Osteoblast (primary cell): ENCODE data around the gene CDH4. TPM values are rescaled to one million over a fixed set of nuclear protein-coding genes. Genes with fewer than 3 reads are reported as not detected.

Experiments
- DNase-seq: peaks from one replicate; pipeline ENCODE4 v3.0.0; 2011; ENCODE audit warnings: low spot score, mixed read lengths; ENCODE audit not compliant: insufficient read length; ENCODE audit errors: missing footprints
- H2AFZ ChIP-seq: 2 replicates; pipeline ENCODE4 v1.6.0; 2011; ENCODE audit warnings: mild to moderate bottlenecking, low read length
- H3K27ac ChIP-seq: 2 replicates; pipeline ENCODE4 v1.5.1; 2011; ENCODE audit warnings: mild to moderate bottlenecking, low read depth, low read length, moderate library complexity
- H3K27me3 ChIP-seq: 2 replicates; pipeline ENCODE4 v1.6.0; 2012; ENCODE audit warnings: mild to moderate bottlenecking, control low read depth, inconsistent platforms, low read length, moderate library complexity; ENCODE audit not compliant: insufficient read depth
- H3K36me3 ChIP-seq: 2 replicates; pipeline ENCODE4 v1.5.1; 2011; ENCODE audit warnings: mild to moderate bottlenecking, low read length, control low read depth, moderate library complexity; ENCODE audit not compliant: insufficient read depth
- H3K4me1 ChIP-seq: 2 replicates; pipeline ENCODE4 v1.5.1; 2011; ENCODE audit warnings: mild to moderate bottlenecking, low read length, control low read depth, moderate library complexity; ENCODE audit not compliant: insufficient read depth
- H3K4me2 ChIP-seq: 2 replicates; pipeline ENCODE4 v1.6.0; 2011; ENCODE audit warnings: mild to moderate bottlenecking, low read length; ENCODE audit not compliant: insufficient read depth
- H3K4me3 ChIP-seq: fragments of 200-600 bp; sonication (generic); 3 replicates; pipeline ENCODE4 v1.5.1; 2012; ENCODE audit warnings: mild to moderate bottlenecking, low read length, inconsistent platforms; ENCODE audit not compliant: insufficient read depth
- H3K79me2 ChIP-seq: 2 replicates; pipeline ENCODE4 v1.6.0; 2012; ENCODE audit warnings: mild to moderate bottlenecking, low read length, control low read depth, inconsistent platforms; ENCODE audit not compliant: insufficient read depth
- H3K9me3 ChIP-seq: 2 replicates; pipeline ENCODE4 v1.5.1; 2011; ENCODE audit warnings: low read depth, low read length, control low read depth
- H4K20me1 ChIP-seq: 2 replicates; pipeline ENCODE4 v1.6.0; 2012; ENCODE audit warnings: mild to moderate bottlenecking, low read length, control low read depth; ENCODE audit not compliant: insufficient read depth
- total RNA-seq: library from RNA; depleted of rRNA; stranded (reverse); fragments of >200 nt; gene quantifications from 2 replicates; pipeline ENCODE4 v1.2.3, GENCODE V29; 2012
- TF ChIP-seq, protein P1 (sequence below): IDR thresholded peaks from 2 replicates; pipeline ENCODE4 v1.5.1; 2011; ENCODE audit warnings: mild to moderate bottlenecking, low read depth, low read length, moderate library complexity; ENCODE audit errors: extremely low read depth

Gene CDH4
- total RNA-seq, 1 donor: 1.1 TPM

DNA sequence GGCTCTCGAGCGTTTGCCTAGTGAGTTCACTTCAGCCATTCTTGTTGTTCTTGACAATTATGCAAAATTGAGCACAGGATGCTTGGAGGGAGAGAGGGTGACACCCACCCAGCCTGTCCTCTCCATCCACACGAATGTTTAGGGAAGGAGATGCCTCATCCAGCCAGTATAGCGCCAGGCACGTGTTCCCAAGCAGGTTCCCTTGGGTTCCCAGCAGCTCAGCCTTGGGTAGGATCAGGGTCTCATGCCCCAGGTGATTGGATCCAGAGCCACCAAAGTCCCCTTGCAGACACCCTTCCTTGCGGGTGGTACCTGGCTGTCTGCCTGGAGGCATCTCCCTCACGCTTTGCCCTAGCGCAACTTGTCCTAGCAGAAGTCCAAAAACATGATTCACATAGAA lies 394.9 kb downstream of the CDH4 start:
- Histone ChIP-seq H3K79me2 (no peaks in the 10 kb centered on the region), H3K9me3 (no peaks in the 10 kb centered on the region), H3K4me2 (no peak overlapping the region), H3K4me3 (no peak overlapping the region), H4K20me1 (no peaks in the 10 kb centered on the region), H2AFZ (no peak overlapping the region), H3K27me3 (no peaks in the 10 kb centered on the region), H3K36me3 (no peaks in the 10 kb centered on the region), H3K4me1 (no peaks in the 10 kb centered on the region), H3K27ac (no peak overlapping the region)
- no peak for DNase-seq
- TF ChIP-seq, protein P1, sequence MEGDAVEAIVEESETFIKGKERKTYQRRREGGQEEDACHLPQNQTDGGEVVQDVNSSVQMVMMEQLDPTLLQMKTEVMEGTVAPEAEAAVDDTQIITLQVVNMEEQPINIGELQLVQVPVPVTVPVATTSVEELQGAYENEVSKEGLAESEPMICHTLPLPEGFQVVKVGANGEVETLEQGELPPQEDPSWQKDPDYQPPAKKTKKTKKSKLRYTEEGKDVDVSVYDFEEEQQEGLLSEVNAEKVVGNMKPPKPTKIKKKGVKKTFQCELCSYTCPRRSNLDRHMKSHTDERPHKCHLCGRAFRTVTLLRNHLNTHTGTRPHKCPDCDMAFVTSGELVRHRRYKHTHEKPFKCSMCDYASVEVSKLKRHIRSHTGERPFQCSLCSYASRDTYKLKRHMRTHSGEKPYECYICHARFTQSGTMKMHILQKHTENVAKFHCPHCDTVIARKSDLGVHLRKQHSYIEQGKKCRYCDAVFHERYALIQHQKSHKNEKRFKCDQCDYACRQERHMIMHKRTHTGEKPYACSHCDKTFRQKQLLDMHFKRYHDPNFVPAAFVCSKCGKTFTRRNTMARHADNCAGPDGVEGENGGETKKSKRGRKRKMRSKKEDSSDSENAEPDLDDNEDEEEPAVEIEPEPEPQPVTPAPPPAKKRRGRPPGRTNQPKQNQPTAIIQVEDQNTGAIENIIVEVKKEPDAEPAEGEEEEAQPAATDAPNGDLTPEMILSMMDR: no peak

DNA sequence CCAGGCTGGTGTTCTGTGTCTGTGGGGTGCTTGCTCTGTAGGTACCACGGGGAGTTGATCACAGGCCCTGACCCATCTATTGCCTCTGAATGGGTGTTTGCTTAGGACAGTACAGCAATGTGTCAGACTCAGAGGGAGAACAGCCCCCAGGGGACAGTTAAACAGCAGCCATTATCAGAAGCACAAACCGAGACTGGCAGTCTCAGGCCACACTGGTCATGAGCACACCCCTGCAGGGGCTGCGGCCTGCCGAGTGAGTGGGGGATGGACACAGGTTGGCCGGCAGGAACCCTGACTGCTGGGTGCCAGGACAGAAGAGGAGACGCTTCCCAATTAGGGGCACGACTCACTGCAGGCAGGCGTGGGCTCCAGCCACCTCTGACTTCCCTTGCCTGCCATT lies 395.6 kb downstream of the CDH4 start:
- no peaks in the 10 kb centered on the region for H3K9me3 ChIP-seq
- H3K27me3 ChIP-seq: no peaks in the 10 kb centered on the region
- no peaks in the 10 kb centered on the region for H3K4me1 ChIP-seq
- TF ChIP-seq, protein P1: no peak
- H4K20me1 ChIP-seq: no peaks in the 10 kb centered on the region
- no peak overlapping the region for H3K4me2 ChIP-seq
- no peaks in the 10 kb centered on the region for H3K79me2 ChIP-seq
- H2AFZ ChIP-seq: no peak overlapping the region
- no peak overlapping the region for H3K27ac ChIP-seq
- no peaks in the 10 kb centered on the region for H3K36me3 ChIP-seq
- H3K4me3 ChIP-seq: no peak overlapping the region
- no peak for DNase-seq

DNA sequence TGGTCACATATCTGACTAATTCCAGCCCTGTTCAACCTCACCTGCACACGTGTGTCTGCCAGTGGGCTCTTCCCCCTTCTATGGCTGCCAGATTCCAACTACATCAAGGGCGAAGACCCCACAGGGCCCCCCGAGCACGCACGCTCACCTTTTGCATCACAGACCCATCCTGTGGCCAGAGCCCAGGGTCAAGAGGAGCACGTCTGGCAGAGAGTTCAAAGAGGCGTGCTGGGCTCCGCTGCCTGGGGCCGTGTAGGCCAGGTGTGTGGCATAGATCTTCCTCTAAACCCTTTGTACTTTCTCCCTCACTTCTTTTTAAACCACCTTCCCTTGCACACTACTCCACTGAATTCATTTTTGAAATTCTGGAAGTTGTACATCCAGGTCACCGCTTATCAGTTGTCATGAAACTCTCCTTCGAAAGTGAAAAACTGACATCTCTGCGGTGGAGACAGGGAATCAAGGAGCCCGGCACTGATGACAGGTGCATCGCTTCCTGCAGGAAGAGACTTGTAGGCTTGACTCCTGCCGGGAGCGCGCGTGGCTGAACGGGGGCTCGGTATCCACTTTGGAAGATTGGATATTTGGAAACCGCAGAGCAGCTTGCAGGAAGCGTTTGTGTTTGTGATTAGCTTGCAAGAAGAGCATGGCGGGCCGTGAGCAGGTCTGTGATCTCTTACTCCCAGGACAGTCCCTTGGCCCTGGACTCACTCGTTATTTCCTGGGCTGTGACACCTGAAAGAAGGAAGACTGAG lies 397.2 kb downstream of the CDH4 start:
- no peaks in the 10 kb centered on the region for H3K9me3 ChIP-seq
- H3K4me3 ChIP-seq: no peak overlapping the region
- H3K27me3 ChIP-seq: no peaks in the 10 kb centered on the region
- no peaks in the 10 kb centered on the region for H4K20me1 ChIP-seq
- no peak overlapping the region for H3K27ac ChIP-seq
- no peaks in the 10 kb centered on the region for H3K79me2 ChIP-seq
- H3K36me3 ChIP-seq: no peaks in the 10 kb centered on the region
- no peak overlapping the region for H2AFZ ChIP-seq
- DNase-seq: no peak
- no peak overlapping the region for H3K4me2 ChIP-seq
- TF ChIP-seq, protein P1: no peak
- no peaks in the 10 kb centered on the region for H3K4me1 ChIP-seq

DNA sequence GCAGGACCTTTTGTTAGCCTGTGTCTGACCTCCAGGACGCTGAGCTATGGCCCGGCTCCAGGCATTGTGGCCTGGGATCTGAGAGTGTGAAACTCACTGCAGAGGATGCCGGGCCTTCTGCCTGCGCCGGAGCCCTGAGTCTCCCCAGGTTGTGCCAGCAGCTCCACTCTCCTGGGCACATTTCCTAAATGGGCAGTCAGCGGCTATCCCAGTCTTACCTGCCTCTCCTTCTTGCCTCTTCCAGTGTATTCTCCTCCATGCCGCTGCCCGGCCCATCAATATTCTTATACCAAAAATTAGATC lies 397.8 kb downstream of the CDH4 start:
- Histone ChIP-seq H3K4me3 (no peak overlapping the region), H3K79me2 (no peaks in the 10 kb centered on the region), H3K4me1 (no peaks in the 10 kb centered on the region), H4K20me1 (no peaks in the 10 kb centered on the region), H3K9me3 (no peaks in the 10 kb centered on the region), H3K27ac (no peak overlapping the region), H2AFZ (no peak overlapping the region), H3K4me2 (no peak overlapping the region), H3K27me3 (no peaks in the 10 kb centered on the region), H3K36me3 (no peaks in the 10 kb centered on the region)
- DNase-seq: no peak
- TF ChIP-seq, protein P1: no peak
